Right lobe of liver (tissue), 4 donors: ENCODE results near the gene HECTD1.

Experiments
- POLR2A ChIP-seq: fragments of 450-650 bp; IDR thresholded peaks from one replicate; pipeline ENCODE4 v1.6.1; 2017; ENCODE audit warnings: antibody characterized with exemption, mild to moderate bottlenecking
- TF ChIP-seq, protein P1 (sequence below), 4 donors: fragments of 200-600 bp in 3 of 4; fragments of 450-650 bp in 1 of 4; IDR thresholded peaks; one replicate each; pipeline versions ENCODE4 v1.5.1 to v1.8.0; 2016 to 2022; ENCODE audit warnings: antibody characterized with exemption in 4 of 4, mild to moderate bottlenecking in 2 of 4
- donor health status: DM: no; HTN: no; CAD: no.
- donor health status: DM: no; HTN: no; CAD: no.
- donor health status: DM: no; HTN: yes; CAD: no.

DNA sequence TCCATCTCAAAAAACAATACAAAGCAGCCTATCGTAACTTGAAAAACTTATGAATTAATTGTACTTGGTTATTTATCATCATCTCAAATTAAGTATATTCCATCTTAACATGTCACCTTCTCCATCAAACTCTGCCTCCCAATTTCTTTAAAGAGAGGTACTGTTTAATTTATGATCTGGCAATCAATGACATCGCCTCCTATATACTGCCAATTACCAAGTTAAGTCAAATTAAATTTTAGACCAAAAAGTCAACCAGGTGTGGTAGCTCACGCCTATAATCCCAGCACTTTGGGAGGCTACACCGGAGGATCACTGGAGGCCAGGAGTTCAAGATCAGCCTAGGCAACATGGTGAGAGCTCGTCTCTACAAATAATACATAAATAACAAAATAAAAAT is 37.7 kb downstream of the HECTD1 start:
- TF ChIP-seq, protein P1, sequence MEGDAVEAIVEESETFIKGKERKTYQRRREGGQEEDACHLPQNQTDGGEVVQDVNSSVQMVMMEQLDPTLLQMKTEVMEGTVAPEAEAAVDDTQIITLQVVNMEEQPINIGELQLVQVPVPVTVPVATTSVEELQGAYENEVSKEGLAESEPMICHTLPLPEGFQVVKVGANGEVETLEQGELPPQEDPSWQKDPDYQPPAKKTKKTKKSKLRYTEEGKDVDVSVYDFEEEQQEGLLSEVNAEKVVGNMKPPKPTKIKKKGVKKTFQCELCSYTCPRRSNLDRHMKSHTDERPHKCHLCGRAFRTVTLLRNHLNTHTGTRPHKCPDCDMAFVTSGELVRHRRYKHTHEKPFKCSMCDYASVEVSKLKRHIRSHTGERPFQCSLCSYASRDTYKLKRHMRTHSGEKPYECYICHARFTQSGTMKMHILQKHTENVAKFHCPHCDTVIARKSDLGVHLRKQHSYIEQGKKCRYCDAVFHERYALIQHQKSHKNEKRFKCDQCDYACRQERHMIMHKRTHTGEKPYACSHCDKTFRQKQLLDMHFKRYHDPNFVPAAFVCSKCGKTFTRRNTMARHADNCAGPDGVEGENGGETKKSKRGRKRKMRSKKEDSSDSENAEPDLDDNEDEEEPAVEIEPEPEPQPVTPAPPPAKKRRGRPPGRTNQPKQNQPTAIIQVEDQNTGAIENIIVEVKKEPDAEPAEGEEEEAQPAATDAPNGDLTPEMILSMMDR (IDR thresholded peaks at IDR 0.05), result no peak
- no peak for TF ChIP-seq POLR2A
